CD4-positive, alpha-beta T cell treated with Interleukin-2 at 100 ng/mL for 4 hours (primary cell): ENCODE data around the gene TSSK6.

Experiments used
- DNase-seq: peaks from one replicate; pipeline ENCODE4 v3.0.0-alpha.2; 2020; ENCODE audit warnings: low spot score

Gene TSSK6

DNA sequence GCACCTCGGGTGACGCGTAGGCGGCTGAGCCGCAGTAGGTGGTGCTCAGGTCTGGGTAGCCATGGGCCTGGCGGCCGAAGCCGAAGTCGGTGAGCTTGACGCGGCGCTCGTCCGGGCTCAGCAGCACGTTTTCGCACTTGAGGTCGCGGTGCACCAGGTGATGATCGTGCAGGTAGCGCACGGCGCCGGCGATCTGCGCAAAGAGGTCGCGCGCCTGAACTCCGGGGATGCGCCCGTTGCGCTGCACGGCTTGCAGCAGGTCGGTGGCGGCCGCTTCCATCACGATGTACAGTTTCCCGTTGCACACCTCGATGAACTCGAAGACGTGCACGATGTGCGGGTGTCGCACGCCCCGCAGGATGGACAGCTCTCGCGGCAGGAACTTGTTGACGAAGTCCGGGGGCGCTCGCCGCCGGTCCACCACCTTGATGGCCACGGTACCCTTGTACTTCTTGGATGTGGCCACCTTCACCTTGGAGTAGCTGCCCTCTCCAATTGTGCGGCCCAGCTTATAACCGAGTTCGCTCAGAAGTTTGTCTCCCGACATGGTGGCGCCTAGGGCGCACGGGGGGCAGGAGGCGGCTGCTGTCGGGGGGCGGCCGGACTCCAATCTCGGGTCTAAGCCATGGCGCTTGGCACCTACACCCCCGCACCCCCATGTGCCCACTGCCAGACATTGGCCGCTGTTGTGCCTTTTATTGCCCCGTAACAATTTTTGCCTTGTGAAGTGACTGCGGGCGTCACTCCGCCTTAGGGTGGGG is at the start of gene TSSK6:
Gene TSSK6 (minus strand): TSS at position 668 of the 761 bp plus-strand sequence. CDS start 121 bp downstream, at position 547.
- no peak for DNase-seq

- DNase-seq, result no peak
These were observed 48.0 kb upstream of the TSSK6 start for GRCh38 chr19:19563348-19563848.

DNA sequence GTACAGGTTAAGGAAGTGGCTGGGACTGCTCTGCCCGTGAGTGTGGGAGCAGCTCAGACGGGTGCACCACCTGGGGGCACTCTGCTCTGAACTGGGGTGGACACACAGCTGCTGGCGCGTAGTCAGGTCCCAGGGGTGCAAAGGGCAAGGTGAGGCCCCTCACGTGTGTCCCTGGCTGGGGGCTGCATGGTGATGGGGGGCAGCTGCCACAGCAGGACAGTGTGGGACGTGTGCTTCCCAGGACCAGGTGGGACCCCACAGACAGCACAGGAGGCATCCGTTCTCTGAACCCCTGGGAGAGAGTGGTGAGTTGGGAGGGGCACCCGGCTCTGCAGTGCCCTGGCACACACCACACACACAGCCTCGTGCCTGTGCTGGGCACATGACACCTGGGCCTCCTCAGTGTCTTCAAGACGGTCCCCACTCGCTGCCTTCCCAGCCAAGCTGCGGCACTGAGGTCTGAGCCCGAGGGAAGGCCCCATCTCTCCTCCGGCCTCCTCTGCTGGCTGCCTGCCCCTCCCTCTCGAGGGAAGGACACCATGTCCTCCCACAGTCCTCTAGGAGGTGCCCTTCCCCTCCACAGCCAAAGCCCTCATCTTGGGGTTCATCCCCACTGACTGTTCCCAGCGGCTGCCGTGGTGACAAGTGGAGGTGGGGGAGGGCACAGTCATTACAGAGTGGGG is 47.5 kb upstream of the TSSK6 start:
- DNase-seq, result peak; percentile 49

DNA sequence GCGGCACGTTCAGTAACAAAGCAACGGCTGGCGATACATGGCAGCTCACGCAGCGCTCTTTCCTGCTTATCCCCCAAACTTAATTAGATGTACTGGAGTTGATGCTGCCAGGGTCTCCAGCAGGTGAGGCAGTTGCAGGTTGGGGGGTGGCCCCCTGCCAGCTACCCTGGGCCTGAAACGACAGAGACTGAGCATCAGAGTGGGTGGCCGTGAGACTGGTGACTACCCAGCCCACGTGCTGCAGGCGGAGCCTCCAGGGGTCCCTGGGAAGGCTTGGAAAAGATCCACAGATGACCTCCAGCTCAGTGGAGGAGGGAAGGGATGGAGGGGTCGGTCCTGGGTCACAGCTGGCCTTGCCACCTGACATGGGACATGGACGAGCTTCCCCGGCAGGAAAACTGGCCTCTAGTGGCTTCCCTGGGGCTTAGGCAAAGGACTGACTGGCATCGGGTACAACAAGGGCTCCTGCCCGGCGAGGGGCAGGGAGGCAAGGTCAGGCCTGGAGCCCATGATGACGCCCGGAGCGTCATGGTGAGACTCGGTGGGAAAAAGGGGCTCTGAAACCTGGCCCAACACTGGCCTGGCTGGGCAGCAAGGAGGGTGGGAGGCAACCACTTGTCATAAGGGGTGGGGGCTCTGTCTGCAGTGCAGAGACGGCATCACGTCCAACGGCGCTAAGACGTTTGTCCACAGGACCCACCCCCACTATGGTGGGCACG is 46.8 kb upstream of the TSSK6 start:
- DNase-seq, result no peak

DNA sequence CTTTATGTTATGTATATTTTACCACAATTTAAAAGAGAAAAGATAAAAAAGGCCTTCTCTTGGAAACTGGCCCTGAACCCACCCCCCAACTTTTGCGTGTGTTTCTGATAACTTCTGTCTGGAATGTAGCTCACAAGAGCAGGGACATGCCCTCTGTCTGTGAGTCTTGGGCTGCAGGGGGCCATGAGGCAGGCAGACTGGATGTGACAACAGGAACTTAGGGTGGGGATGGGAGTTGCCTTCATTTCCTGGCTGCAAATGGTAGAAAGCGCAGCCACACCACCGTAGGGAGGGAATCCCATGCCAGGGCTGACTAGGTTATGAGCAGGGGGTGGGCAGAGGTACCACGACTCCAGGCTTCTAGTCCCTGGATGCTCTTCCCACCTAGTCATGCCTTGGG is 44.6 kb upstream of the TSSK6 start:
- no peak for DNase-seq

DNA sequence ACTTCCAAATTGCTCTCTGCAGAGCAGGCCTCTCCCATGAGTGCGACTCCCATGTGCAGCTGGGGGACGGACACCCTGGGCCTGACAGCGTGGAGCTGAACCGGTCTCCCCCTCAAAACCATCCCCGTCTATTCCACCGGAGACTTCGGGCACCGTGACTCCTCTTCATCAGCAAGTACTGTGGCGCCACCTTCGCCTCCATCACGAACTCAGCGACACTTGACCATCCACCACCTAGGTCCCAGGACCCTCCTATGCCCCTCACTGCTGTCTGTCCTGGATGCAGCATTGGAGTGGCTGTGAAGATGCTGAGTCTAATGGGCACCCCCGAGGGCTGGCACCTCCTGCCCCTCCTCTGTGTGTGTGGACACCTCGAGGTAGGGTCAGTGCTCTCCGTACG is 43.3 kb upstream of the TSSK6 start:
- DNase-seq, result no peak

- no peak for DNase-seq
These were observed 42.7 kb upstream of the TSSK6 start for GRCh38 chr19:19558055-19558454.

- peak; percentile 52 for DNase-seq
These were observed 39.0 kb upstream of the TSSK6 start for GRCh38 chr19:19554074-19555023.

GRCh38 chr19:19553670-19554069 is 38.3 kb upstream of the TSSK6 start:
- DNase-seq, result no peak

- DNase-seq, result peak; percentile 27
These were observed 37.5 kb upstream of the TSSK6 start for GRCh38 chr19:19552798-19553197.

- DNase-seq, result no peak
These were observed 36.5 kb upstream of the TSSK6 start for GRCh38 chr19:19551853-19552192.

GRCh38 chr19:19550972-19551852 is 35.9 kb upstream of the TSSK6 start:
- DNase-seq, result no peak

DNA sequence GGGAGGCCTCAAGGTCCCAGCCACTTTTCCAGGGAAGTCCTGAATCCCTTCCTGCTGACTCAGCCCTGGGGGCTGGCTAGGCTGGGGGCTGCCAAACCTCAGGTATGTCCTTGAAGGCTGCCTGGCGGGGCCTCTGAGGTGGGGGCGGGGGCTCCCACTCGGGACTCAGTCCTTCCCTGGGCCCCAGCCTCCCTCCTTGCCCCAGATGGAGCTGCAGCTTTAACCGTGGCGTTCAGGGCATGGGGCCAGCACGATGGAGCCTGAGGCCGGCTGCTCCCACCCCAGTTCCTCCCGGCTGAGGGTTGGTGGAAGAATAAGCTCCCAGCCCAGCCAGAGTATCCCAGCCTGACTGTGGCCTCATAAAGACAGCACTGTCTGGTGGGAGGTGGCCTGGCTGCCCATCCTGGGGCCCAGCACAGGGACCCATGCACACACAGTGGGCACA is 35.2 kb upstream of the TSSK6 start:
- no peak for DNase-seq

DNA sequence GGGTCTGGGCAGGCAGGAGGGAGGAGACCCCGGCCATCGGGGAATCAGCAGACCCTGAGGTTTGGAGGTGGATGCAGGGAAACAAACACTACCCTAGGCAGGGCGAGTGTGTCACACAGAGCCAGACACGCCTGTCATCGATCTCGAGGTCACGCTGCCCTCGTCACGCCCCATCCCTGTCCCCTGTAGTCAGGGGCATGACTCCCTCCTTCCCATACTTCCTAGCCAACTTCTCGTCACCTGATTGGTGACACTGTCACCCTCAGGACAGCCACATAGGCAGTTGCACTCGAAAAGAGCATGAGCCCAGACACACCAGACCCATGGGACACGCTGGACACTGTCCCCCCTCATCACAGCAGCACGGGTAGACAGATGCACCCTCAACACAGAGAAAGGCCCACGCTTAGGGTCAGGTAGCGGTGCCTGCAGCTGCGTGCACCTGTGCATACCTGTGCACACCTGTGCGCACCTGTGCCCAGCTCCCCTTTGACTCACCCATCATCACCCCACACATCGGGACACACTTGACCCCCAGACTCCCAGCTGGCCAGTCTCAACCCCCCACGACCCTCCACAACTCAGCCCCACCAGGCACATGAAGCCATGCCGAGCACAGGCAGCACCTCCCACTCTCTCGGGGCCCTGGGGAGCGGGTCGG is 34.6 kb upstream of the TSSK6 start:
- no peak for DNase-seq

DNA sequence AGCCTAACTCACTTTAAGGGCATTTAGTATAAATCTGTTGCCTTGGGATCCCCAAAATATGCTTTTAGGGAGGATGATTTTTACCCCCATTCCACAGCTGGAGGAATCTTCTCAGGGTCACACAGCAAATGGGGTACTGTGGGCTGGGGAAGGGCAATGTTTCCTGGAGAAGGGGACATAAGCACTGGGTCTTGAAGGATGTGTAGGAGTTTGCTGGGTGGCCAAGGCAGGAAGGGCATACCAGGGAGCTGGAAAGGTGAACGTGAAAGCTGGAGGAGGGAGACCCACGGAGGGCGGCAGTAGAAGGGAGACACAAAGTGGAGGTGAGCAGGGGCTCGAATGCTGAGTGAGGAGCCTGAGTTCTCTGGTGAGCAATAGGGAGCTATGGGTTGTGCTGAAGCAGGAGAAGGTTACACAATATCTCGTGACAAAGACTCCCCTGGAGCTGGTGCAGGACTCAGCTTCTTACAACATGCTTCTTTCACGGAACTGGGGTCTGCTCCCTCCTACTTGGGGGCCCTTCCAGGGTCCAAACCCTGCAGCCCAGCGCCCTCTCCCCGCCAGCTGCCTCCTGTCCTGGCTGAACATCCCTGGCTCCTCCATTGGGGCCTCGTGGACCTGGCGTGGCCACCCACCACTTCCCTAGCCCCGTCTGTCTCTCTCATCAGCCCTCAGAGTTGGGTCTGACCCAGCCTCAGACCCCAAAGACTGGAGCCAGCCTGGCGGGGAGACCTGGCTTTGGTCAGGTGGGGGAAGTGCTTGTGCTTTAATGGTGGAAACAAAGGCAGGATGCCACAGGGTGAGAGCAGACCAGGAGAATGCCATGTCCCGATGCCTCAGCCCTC is 33.8 kb upstream of the TSSK6 start:
- DNase-seq, result no peak

DNA sequence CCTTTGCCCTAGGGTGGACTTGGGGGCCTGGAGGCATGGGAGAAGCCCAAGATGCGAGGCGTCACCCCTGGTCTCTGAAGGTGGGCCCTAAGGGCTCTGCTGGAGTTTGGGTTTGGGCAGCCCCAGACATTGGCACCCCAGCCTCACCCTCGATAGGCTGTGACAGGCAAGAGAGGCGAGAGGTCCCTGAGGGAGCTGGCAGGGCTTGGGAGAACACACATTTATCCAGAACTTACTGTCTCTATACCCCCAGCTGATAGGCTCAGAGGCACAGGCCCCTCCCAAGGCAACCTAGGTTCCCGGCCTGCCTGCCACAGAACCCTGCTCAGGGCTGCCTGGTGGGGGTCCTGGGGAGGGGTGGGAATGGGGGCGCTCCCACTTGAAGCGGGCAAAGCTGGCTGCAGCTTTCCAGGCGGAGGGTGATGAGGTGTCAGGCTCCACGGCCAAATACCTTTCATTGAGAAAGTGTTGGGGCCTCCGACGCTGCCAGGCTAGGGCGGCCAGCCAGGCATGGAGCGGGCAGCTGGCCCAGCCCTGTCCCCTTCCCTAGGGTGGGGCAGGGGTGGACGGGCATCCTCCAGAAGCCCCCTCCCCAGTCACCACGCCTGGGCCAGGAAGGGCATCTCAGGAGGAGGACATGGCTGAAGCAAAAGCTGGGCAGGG is 32.5 kb upstream of the TSSK6 start:
- no peak for DNase-seq

- no peak for DNase-seq
These were observed 31.4 kb upstream of the TSSK6 start for GRCh38 chr19:19546751-19547162.

GRCh38 chr19:19545707-19546106 is 30.4 kb upstream of the TSSK6 start:
- DNase-seq, result no peak
